GM08714 (cell line): ENCODE data around the gene SYNE2.
"Not testable (repeated sequence)": the region's sequence is repeated elsewhere in the genome, so short reads cannot be mapped to it uniquely, and the experiment has no call there.

Experiments used
- H3K4me3 ChIP-seq: fragments of 200-500 bp; sonication (Bioruptor generic); 2 replicates; pipeline ENCODE4 v1.5.1; 2014; ENCODE audit warnings: mild to moderate bottlenecking, low read length, inconsistent platforms
- ZNF274 ChIP-seq: IDR thresholded peaks from 2 replicates; pipeline ENCODE4 v1.6.1; 2012; ENCODE audit warnings: mild to moderate bottlenecking, low read depth, low read length

SYNE2 gene

GRCh38 chr14:64098120-64098519, 245.3 kb downstream of the SYNE2 start:
- H3K4me3 ChIP-seq, result no peak overlapping the region
- TF ChIP-seq ZNF274, result no peak

- H3K4me3 ChIP-seq, result no peak overlapping the region
- no peak for TF ChIP-seq ZNF274
These were observed 254.6 kb downstream of the SYNE2 start for GRCh38 chr14:64107438-64107837.

GRCh38 chr14:64109819-64110554, 257.2 kb downstream of the SYNE2 start:
- no peak for TF ChIP-seq ZNF274
- no peak overlapping the region for H3K4me3 ChIP-seq

GRCh38 chr14:64110802-64111201, 258.0 kb downstream of the SYNE2 start:
- H3K4me3 ChIP-seq, result no peak overlapping the region
- no peak for TF ChIP-seq ZNF274

DNA sequence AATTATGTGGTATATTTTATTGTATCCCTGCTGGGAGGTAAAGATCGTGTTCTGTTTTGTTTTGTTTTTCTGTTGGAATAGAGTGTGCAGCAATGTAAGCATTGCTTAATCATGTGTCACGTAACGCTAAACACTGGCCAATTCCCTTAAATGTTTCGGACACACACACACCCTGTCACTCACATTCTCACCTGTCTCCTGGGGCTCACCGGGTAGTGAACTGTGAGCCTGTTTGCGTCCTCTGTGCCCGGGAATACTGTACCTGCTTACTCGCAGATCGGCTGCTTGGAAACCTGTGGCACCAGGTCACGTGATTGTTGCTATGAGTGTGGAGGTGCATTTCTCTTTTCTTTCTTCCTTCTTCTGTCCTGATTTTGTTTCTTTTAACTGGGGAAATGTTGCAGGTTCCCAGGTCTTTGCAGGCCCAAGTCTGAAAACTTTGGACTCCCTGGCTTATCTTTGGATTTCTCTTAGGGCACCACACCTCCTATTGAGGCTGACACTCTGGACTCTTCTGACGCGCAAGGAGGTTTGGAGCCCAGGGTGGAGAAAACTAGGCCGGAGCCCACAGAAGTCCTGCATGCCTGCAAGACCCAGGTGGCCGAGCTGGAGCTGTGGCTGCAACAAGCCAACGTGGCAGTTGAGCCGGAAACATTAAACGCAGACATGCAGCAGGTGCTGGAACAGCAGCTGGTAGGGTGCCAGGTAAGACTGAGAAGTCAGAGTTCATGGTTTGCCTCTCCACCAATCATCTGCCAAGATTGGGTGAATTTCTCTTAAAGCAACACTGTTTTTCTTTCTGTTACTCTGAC, 260.3 kb downstream of the SYNE2 start:
- no peak overlapping the region for H3K4me3 ChIP-seq
- no peak for TF ChIP-seq ZNF274

GRCh38 chr14:64114166-64114565, 261.4 kb downstream of the SYNE2 start:
- H3K4me3 ChIP-seq, result no peak overlapping the region
- TF ChIP-seq ZNF274, result no peak

DNA sequence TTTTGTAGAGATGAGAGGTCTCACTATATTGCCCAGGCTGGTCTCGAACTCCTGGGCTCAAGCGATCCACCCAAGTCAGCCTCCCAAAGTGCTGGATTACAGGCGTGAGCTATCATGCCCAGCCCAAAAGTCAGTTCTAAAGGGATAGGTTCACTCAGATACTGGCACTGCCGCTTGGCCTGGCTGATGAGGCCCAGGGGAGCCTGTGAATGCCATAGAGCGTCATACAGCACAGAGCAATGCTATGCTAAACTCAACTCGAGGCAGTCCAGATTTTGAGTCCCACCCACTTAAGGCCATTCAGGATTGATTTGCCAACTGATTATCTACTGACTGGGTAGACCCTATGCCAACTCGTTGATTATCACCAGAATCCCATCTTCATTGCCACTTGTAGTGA, 262.0 kb downstream of the SYNE2 start:
- H3K4me3 ChIP-seq, result no peak overlapping the region
- no peak for TF ChIP-seq ZNF274

DNA sequence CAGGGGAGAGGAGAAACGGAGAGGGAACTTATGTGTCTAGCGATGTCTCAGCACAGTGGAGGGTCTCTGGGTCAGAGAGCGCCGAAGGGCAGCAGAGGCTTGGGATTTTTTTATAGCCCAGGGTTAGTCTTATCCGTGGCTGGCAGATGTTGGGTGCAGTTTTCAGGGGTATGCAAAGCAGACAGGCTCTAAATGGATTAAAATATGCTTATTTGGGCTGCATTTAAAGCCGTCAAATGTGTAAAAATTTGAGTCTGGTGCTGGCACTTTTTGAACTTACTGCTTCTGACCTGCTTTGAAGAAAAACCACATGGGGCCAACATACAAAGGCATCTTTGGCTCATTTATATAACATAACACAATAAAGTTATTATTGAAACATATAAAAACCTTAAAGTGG, 262.6 kb downstream of the SYNE2 start:
- no peak overlapping the region for H3K4me3 ChIP-seq
- no peak for TF ChIP-seq ZNF274

- H3K4me3 ChIP-seq, result no peak overlapping the region
- TF ChIP-seq ZNF274, result no peak
These were observed 265.0 kb downstream of the SYNE2 start for GRCh38 chr14:64117671-64118402.

GRCh38 chr14:64118403-64118742, 265.6 kb downstream of the SYNE2 start:
- not testable (repeated sequence) for H3K4me3 ChIP-seq

- TF ChIP-seq ZNF274, result no peak
- no peak overlapping the region for H3K4me3 ChIP-seq
These were observed 266.1 kb downstream of the SYNE2 start for GRCh38 chr14:64118892-64119291.

DNA sequence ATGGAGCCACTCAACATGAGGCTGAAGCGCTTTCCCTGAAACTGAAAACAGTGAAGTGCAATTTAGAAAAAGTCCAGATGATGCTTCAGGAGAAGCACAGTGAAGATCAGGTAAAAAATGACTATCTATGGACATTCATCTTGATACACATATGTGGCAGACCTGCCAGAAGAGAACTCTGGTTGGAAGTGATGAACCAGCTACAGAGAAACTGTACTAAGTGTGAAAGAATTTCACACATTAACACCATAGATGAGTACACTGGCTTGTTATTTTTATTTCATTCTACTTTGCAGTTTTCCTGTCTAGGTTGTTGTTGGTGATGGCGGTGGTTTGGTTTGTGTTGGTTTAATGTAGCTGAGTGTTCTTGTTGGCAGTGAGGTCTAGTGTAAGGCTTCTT, 266.7 kb downstream of the SYNE2 start:
- no peak overlapping the region for H3K4me3 ChIP-seq

GRCh38 chr14:64119980-64120379, 267.2 kb downstream of the SYNE2 start:
- no peak for TF ChIP-seq ZNF274
- no peak overlapping the region for H3K4me3 ChIP-seq

More for the DNA sequence above, 266.7 kb downstream of the SYNE2 start:
- no peak for TF ChIP-seq ZNF274

- H3K4me3 ChIP-seq, result no peak overlapping the region
- no peak for TF ChIP-seq ZNF274
These were observed 270.5 kb downstream of the SYNE2 start for GRCh38 chr14:64123241-64123822.
